GM19455 (cell line): ENCODE data around the gene ARMC5.
"Not testable (repeated sequence)": the region's sequence is repeated elsewhere in the genome, so short reads cannot be mapped to it uniquely, and the experiment has no call there.

Source experiments
- ATAC-seq: cut with Tn5 transposase; IDR thresholded peaks from one replicate; pipeline ENCODE4 v1.9.1; 2021; ENCODE audit not compliant: unreplicated experiment

The ARMC5 gene, protein sequence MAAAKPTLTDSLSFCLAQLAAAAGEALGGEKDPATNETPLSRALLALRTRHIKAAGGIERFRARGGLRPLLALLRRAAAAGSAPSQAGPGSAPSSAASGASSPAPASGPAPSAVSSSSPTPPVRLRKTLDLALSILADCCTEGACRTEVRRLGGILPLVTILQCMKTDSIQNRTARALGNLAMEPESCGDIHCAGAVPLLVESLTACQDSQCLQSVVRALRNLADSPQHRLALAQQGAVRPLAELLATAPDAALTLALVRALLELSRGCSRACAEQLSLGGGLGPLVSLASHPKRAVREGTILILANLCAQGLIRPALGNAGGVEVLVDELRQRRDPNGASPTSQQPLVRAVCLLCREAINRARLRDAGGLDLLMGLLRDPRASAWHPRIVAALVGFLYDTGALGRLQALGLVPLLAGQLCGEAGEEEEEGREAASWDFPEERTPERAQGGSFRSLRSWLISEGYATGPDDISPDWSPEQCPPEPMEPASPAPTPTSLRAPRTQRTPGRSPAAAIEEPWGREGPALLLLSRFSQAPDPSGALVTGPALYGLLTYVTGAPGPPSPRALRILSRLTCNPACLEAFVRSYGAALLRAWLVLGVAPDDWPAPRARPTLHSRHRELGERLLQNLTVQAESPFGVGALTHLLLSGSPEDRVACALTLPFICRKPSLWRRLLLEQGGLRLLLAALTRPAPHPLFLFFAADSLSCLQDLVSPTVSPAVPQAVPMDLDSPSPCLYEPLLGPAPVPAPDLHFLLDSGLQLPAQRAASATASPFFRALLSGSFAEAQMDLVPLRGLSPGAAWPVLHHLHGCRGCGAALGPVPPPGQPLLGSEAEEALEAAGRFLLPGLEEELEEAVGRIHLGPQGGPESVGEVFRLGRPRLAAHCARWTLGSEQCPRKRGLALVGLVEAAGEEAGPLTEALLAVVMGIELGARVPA

GRCh38 chr16:31458844-31459686, at the start of gene ARMC5:
TSS of gene ARMC5 (plus strand) at chr16:31459501. CDS start at chr16:31459525, 24 bp downstream.
- peak; percentile 77 for ATAC-seq

GRCh38 chr16:31410082-31410481, 49.2 kb upstream of the ARMC5 start:
- no peak for ATAC-seq

- no peak for ATAC-seq
Measured at GRCh38 chr16:31411024-31411844, 48.1 kb upstream of the ARMC5 start.

- ATAC-seq = no peak
Measured at GRCh38 chr16:31412750-31413149, 46.6 kb upstream of the ARMC5 start.

GRCh38 chr16:31413381-31413780, 45.9 kb upstream of the ARMC5 start:
- ATAC-seq = no peak

GRCh38 chr16:31413943-31414342, 45.4 kb upstream of the ARMC5 start:
- no peak for ATAC-seq

- no peak for ATAC-seq
Measured at GRCh38 chr16:31414706-31415105, 44.6 kb upstream of the ARMC5 start.

DNA sequence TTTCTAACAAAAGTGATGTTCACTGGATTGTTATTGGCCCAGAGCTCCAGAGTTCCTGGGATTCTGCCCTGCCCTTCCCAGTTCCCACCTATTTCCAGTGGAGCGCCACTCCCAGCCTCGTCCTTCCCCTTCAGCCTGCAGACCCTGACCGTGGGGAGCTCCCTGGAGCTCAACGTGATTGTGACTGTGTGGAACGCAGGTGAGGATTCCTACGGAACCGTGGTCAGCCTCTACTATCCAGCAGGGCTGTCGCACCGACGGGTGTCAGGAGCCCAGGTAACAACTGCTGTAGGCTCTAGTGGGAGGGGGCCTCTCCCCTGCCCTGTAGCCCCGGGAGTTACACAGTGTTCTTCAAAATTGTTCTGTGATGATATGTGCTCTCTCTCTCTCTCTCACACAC, 42.9 kb upstream of the ARMC5 start:
- no peak for ATAC-seq

- ATAC-seq = not testable (repeated sequence)
Measured at GRCh38 chr16:31417036-31417435, 42.3 kb upstream of the ARMC5 start.

DNA sequence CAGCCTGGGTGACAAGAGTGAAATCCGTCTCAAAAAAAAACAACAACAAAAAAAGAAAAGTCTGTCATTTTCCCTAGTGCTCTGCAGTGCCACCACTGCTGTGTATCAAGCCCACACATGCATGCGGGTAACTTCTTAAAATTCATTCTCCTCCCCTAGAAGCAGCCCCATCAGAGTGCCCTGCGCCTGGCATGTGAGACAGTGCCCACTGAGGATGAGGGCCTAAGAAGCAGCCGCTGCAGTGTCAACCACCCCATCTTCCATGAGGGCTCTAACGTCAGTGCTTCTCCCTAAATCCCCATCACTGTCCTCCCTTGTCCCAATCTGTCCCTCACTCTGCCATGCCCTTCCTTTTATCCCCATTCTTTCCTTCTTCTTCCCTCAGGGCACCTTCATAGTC, 41.4 kb upstream of the ARMC5 start:
- no peak for ATAC-seq

GRCh38 chr16:31420037-31420436, 39.3 kb upstream of the ARMC5 start:
- no peak for ATAC-seq

DNA sequence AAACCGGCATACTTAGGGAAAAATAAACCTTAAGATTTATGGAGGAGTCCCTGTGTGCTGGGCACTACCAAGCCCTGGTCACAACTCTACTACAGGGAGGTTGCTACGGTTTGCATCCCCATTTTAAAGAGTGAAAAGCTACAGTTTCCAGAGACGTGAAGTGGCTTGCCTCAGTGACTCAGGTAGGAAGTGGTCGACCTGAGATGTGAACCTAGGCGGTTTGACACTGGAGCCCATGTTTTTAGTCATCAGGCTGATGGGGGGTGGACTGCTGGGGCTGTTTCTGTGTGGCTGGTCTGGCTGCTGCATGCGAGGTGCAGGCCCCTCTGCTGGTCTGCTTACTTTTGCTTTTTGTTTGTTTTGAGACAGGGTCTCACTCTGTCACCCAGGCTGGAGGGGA, 37.7 kb upstream of the ARMC5 start:
- ATAC-seq = no peak

GRCh38 chr16:31423241-31423640, 36.1 kb upstream of the ARMC5 start:
- no peak for ATAC-seq

DNA sequence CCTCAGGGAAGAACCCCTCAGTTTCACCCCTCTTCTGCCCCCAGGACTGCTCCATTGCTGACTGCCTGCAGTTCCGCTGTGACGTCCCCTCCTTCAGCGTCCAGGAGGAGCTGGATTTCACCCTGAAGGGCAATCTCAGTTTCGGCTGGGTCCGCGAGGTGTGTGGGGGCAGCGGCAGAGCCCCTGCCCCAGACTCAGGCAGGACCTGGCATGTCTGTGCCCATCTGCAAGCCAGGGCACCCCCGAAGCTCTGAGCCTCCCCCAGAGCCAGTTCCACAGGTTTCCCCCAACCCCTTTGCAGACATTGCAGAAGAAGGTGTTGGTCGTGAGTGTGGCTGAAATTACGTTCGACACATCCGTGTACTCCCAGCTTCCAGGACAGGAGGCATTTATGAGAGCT, 35.5 kb upstream of the ARMC5 start:
- no peak for ATAC-seq

DNA sequence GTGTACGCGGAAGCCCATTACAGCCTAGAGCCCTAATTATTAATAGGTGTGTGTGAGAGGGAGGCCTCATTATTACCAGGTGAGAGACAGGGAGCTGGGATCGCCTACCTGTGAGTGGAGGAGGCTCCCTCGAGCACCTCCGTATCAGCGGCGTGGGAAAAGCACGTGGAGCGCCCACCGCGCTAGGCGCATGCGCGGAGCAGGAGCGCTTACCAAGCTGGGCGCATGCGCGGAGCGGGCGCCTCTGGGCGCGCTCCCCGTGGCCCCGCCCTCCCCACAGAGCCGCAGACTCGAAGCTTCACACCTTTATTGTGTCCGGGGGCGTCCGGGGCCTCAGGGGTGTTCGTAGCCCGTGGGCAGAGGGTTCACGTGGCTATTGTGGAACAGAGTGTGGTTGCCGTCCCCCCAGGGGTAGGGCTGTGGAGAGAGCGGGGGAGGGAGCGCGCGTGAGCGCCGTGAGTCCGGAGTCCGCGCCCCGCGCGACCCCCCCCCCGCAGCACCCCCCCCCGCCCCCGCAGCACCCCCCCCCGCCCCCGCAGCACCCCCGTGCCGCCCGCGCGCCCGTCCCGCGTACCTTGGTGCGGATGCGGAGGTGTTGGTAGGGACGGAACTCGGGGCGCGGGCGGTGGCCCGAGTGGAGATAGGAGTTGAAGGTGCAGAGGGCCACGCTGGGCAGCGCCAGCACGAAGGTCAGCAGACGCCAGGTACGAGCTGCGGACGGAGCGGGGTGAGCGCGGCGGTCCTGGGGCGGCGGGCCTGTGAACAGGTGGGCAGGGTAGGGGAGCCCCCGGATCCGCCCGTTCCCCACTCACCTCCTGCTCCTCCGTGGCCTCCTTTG, 31.6 kb upstream of the ARMC5 start:
- ATAC-seq = no peak

DNA sequence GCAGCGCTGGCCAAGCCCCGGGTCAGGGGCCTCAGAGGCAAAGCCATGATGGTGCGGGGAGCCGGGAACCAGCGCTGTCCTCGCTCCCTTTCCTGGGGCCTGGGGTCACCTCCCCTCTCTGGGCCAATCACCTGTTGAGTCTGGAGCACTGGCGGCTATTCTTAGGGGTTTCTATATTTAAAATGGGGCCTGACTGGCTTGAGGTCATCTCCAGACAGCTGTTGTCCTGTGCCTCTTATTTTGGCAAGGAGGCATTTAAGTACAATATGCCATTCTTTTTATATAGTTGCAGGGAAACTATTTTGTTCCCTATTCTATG, 31.1 kb upstream of the ARMC5 start, which contains the start of gene COX6A2:
TSS of gene COX6A2 (minus strand) at position 82 of the 319 bp plus-strand sequence. CDS start at position 47, 35 bp downstream.
- no peak for ATAC-seq

DNA sequence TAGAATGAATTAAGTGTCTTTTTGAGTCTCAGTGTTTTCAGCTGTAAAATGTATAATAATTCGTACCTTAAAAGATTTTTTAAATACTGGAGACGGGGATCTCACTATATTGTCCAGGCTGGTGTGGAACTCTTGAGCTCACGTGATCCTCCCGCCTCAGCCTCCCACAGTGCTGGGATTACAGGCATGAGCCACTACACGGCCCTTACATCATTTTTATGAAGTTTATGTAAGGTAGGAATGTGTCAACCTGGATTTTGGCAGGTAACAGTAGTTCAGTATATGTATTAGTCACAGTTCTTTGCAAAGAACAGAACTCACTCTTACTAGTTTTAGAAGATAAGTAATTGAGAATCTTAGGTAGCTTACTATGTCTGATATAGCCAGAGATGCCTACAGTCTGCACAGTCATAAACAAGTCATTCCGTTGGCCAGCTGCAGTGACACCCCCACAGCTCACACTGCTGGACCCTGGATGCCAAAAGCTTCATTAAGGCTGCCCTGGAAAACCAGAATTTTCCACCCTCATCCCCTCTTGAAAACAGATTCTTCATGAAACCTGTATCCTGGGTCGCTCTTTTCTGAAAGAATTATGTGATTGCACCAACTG, 30.6 kb upstream of the ARMC5 start:
- ATAC-seq = no peak

- ATAC-seq = no peak
Measured at GRCh38 chr16:31429314-31429713, 30.0 kb upstream of the ARMC5 start.

DNA sequence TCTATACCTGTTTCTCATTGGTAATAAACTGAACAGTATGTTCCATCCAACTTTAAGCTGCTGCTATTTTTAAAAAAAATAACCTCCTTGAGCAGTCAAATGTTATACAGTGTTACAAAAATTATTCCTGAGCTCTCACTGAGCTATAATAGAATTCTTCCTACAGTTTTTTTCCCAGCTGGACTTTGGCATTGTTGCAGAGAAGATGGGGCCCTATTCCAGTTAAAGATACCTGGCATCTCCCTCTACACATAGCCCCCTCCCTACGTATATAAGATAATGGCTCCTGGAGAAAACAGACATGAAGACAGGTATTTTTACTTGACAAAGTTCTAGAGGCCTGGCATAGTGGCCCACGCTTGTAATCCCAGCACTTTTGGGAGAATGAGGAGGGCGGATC, 29.5 kb upstream of the ARMC5 start:
- ATAC-seq = no peak
